ENCODE measurements around the gene LRRC37A2. TPM values are rescaled to one million over a fixed set of nuclear protein-coding genes. Genes with fewer than 3 reads are reported as not detected.
"Not testable (repeated sequence)": the region's sequence is repeated elsewhere in the genome, so short reads cannot be mapped to it uniquely, and the experiment has no call there.

LRRC37A2 gene
- polyA plus RNA-seq (2012; ENCODE audit: low read depth, missing spikeins) = 7.1 TPM

DNA sequence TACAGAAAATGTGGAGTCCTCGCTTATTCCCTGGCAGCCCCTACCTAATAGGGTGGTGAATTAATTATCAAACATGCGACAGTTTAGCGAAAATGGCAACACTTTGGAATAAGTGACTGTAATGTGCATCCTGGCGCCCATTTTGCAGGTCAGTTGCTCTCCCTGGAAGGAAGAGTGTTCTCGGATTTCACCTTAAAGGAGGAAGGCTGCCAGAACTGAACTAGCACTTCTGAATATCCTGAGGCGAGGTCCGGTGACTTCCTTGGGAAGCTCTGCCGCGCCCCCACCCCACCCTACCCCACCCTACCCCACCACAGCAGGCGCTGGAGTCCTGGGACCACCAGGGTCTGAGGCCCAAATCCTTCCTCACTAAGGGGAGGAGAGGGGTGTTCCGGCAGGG, at the start of gene LRRC37A2:
TSS of gene LRRC37A2 (plus strand) at position 301 of the 400 bp plus-strand sequence. CDS start 245 bp downstream, outside the sequence.
- not testable (repeated sequence) for DNase-seq (ENCODE audit: insufficient read length, low spot score); FAIRE-seq

DNA sequence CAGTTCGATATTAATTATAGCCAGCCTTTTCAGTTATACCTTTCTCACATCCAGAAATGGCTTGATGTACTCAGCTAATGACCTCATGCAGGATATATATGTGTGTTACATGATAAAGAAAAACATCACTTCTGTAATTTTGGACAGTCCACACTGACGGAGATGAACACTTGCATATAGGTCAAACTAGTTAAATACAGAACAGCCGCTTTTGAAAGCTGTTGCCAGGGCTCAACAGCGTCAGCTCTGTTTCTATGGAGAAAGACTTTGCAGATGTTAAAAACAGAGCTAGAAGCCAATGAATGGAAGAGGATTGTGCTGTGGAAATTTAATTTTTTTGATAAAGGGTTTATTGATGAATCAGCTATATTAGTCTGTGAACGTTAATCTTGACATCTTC, 44.6 kb upstream of the LRRC37A2 start:
- FAIRE-seq = not testable (repeated sequence)

DNA sequence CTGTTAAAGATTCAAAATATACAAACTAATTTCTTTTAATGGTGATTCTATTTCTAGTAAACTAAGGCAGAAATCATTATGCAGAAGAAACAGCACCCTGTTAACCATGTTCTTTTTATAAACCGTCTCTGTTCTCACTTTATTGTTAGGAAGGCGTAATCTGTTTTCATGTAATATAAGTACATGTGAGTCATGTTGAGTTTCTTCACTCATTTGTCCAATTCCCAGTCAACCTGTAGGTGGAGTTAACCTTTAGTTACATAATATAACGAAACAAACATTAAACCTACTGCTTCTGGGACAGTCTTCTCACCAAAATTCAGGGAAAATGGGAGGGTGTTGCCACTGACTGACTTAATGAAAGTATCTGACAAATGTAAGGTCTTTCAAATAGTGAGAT, 37.8 kb upstream of the LRRC37A2 start:
- DNase-seq (ENCODE audit: insufficient read length, low spot score); FAIRE-seq: not testable (repeated sequence)

More for the DNA sequence above, 44.6 kb upstream of the LRRC37A2 start:
- not testable (repeated sequence) for DNase-seq (ENCODE audit: insufficient read length, low spot score)

DNA sequence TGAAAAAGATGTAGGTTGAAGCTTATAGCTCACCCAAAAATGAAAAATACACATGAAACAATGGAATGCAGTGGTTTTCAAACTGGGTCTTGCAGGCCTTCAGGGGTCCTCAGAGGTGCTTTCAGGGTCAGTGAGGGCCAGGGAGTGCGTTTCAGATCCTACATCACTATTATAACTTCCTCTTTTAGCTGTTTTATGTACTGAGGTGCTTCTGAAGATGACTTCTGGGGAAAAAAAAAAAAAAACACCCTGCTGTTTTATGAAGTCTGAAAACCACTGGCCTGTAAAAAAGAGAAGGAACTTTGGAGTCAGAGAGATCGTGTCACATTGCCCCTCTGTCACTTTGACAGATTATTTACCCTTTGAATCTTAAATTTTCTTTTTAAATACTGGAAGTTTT, 36.7 kb upstream of the LRRC37A2 start:
- not testable (repeated sequence) for DNase-seq (ENCODE audit: insufficient read length, low spot score)
- FAIRE-seq = peak; percentile 40

DNA sequence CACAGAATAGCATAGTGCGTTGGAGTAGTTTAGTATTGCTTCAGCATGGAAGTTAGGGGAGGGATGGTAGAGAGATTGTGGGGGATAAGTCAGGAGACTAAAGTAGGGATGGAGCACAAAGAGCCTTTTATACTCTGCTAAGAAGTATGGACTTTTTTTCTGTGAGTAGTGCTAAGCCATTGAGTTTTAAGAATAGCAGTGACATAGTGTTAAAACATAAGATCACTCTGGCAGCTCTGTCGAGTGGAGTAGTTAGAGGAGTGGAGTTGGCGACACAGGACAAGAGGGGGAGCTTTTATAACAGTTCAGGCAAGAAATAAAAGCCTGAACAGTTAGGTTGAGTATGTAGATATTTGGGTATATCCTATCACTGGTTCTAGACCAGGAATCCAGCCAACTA, 33.4 kb upstream of the LRRC37A2 start:
- FAIRE-seq; DNase-seq (ENCODE audit: insufficient read length, low spot score): not testable (repeated sequence)

DNA sequence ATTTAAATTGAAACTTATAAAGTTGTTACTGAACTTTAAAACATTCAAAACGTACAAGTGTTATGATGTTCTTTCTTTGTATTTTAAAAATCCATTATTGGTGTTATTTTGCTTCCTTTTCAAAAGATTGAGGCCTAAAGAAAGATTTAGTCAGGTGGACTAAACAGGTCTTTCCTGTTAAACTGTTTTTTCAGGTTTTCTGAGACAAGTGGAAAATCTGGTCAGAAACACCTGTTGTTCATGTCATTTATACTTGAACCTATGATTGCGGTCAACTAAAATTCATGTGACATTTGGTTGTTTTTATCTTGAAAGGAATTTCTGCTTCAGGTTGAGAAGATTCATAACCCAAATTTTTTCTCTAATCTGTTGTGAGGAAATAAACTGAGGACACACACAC, 31.0 kb upstream of the LRRC37A2 start:
- FAIRE-seq; DNase-seq (ENCODE audit: insufficient read length, low spot score): not testable (repeated sequence)

DNA sequence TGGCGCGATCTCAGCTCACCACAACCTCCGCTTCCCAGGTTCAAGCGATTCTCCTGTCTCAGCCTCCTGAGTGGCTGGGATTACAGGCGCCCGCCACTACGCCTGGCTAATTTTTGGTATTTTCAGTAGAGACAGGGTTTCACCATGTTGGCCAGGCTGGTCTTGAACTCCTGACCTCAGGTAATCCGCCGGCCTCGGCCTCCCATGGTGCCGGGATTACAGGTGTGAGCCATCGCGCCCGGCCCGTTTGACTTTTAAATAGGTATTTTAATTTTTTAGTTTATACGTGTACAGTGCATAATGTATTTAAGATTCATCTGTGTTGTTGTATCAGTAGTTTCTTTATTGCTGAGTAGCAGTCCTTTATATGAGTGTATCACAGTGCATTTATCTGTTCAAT, 20.2 kb upstream of the LRRC37A2 start:
- FAIRE-seq; DNase-seq (ENCODE audit: insufficient read length, low spot score): not testable (repeated sequence)

DNA sequence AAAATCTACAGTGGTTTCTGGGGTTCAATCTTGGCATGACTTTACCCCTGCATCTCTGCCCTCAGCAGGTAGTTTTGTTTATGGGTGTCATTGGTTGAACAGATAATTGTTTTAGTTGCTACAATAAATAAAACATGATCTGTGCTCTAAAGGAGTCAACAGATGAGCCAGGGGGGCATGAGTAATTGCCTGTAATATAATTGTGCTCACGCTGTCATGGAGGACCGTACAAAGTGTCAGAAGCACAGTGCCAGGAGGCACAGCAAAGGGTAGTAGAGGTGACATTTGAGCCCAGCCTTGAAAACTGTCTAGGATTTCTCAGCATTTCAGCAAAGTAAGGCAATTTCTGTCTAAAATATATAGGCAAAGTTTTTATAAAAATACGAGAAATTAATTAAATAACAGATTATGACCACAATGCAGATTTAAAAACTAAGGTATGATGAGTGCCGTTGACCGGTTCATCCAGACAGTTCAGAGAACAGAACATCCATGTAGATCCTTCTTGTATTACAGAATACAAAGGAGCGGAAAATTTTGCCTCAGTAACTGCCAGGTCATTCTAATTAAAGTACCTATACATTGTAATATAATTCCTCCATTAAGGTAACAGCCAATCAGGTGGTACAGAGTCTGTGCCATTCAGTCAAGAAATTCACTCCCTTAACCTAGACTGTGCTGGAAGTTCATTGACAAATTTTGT, 12.7 kb upstream of the LRRC37A2 start:
- not testable (repeated sequence) for FAIRE-seq; DNase-seq (ENCODE audit: insufficient read length, low spot score)

DNA sequence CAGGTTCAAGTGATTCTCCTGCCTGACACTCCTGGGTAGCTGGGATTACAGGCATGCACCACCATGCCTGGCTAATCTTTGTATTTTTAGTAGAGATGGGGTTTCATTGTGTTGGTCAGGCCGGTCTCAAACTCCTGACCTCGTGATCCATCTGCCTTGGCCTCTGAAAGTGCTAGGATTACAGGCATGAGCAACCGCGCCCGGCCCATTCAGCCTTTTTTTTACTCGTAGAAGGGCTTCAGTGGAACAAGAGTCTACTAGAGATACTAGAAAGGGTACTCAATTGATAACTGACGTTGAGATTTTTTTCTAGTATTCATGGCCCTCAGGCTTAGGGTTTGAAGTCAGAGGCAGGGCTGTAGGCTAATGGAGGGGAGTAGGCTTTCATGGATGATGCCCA, 6.4 kb upstream of the LRRC37A2 start:
- FAIRE-seq; DNase-seq (ENCODE audit: insufficient read length, low spot score): not testable (repeated sequence)

DNA sequence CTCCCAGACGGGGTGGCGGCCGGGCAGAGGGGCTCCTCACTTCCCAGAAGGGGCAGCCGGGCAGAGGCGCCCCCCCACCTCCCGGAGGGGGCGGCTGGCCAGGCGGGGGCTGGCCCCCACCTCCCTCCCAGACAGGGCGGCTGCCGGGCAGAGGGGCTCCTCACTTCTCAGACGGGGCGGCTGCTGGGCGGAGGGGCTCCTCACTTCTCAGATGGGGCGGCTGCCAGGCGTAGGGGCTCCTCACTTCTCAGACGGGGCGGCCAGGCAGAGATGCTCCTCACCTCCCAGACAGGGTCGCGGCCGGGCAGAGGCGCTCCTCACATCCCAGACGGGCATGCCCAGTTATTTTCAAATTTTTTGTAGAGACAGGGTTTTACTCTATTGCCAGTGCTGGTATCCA, 22.4 kb downstream of the LRRC37A2 start:
- DNase-seq (ENCODE audit: insufficient read length, low spot score); FAIRE-seq: not testable (repeated sequence)

DNA sequence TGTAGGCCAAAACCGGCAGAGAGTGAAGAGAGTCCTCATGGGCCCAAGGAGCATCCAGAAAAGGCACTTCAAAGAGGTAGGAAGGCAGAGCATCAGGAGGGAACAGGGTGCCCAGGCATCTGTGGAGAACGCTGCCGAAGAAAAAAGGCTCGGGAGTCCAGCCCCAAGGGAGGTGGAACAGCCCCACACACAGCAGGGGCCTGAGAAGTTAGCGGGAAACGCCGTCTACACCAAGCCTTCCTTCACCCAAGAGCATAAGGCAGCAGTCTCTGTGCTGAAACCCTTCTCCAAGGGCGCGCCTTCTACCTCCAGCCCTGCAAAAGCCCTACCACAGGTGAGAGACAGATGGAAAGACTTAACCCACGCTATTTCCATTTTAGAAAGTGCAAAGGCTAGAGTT, 36.3 kb downstream of the LRRC37A2 start:
- not testable (repeated sequence) for FAIRE-seq; DNase-seq (ENCODE audit: insufficient read length, low spot score)

DNA sequence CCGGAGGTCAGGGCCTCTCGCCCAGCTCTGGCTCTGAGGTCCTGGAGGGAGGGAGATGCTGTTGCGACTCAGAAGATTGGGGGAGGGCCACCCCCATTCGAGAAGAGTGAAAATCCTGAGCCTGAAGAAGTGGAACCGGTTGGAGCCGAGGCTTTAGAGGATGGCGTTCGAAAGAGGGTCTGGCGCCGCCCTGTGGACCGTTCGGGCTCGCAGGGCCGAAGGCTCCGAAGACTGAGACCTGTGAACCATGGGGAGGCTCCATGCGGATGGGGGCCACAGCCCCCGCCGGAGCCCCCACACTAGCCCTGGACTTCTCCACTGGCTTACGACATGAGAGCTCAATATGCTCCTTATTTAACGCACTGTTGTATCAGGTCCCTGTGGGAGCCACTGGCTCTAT, 46.9 kb downstream of the LRRC37A2 start:
- DNase-seq (ENCODE audit: insufficient read length, low spot score); FAIRE-seq: not testable (repeated sequence)

DNA sequence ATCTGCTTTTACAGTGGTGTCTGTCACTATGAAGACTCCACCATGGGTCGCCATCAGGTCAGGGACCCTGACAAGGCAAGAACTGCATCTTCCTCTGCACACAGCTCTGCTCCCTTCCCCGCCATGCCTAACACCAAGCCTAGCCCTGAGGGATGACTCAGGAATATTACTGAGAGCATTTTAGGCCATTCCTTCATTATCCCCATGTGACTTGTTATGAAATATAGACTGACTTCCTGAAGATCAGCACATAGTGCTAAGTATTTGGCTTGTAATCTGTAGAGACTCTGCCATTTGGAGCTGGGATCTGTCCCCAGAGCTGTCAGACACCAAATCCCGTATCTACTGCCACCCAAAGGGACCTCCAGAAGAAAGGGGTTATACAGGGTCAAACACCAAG, 47.8 kb downstream of the LRRC37A2 start:
- FAIRE-seq; DNase-seq (ENCODE audit: insufficient read length, low spot score): not testable (repeated sequence)

DNA sequence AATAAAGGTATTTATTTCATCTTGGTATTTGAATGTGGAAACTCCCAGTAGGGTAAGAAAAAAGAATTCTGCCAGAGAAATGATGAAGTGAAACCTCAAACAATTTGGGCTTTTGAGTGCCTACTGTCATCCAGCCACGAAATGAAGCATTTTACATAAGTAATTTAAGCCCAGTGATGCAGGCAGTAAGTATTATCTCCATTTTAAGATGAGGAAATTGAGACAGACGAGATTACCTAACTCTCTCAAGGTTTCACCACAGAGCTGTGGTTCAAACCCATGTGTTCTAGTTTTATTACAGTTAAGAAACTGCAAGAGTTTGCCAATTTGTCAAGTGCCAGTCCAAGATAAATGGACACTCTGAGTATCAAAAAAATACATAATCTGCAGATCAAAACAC, 54.0 kb downstream of the LRRC37A2 start:
- DNase-seq (ENCODE audit: insufficient read length, low spot score) = not testable (repeated sequence)
- peak; percentile 75 for FAIRE-seq

DNA sequence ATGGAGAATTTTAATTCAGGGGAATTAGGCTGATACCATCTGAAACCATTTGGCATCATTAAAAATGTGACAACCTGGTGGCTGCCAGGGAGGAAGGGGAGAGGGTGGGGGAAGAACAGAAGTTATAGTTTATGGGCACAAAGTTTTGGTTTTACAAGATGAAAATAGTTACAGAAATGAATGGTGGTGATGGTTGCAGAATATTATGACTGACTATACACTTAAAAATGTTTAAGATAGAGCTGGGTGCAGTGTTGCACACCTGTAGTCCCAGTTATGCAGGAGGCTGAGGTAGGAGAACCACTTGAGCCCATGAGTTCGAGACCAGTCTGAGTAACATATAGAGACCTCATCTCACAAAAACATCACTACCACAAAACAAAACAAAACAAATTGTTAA, 54.7 kb downstream of the LRRC37A2 start:
- not testable (repeated sequence) for DNase-seq (ENCODE audit: insufficient read length, low spot score)
- peak; percentile 59 for FAIRE-seq

DNA sequence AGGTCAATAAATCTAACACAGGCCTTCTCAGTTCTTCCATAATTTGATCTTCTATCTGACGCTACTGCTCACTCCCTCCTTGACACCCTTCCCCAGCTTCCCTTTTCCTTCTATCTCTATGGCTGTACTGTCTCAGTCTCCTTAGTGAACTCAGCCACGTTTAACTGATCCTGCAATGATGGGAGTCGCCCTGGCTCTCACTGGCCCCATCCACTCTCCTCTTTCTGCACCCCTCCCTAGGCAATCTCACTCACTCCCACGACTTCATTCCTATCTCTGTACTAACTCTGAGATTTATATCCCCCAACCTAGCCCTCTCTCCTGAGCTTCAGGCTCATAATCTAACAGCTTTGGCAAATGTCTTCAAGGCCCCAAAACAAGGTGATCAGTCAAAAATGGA, 59.5 kb downstream of the LRRC37A2 start:
- FAIRE-seq = peak; percentile 72
- not testable (repeated sequence) for DNase-seq (ENCODE audit: insufficient read length, low spot score)

DNA sequence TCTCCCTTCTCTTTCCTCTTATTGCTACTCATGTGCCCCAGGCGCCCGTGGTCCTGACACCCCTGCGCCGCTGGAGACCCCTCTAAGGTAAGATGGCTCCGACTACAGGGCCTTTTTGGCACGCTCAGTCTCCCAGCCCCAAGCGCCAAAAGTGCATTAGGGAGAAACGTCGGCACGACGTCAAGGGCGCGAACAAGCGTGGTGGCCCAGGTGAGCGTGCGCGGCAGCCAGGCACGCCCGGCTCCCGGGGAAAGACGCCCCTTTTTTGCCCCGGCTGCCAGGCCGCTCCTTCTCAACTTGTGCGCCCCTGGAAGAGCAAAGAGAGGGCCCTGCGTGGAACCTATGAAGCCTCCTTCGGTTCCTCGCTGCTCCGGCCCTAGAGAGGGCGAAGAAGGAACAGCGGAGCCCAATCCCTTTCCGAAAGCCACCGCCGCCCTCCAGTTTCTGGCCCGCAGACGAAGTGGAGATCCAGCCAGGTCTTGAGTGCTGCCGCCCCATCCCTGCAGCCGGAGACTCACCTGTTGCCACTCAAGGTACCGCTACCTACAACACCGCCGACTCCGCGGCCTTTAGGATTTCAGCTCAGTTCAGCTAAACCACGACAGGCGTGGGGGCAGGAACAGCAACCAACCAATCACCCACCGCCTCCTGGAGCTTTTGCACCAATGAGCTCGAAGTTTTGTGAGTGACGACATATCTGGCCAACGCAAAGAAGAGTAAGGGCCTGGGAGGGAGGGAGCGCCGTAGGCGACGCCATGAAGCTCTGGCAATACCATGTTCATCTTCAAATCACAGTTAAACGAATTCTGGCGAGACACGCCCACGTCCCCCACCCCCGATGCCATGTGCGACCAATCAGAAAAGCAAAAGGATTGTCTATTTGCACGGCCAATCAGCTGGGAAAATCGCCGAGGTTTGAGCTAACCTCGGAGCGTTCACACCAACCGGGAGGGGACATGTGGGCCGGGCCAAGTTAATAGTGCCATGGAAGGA, 67.1 kb downstream of the LRRC37A2 start, which contains the start of gene ARL17A:
TSS of gene ARL17A (minus strand) at position 609 of the 993 bp plus-strand sequence. CDS start 3,369 bp downstream, outside the sequence.
- FAIRE-seq = peak; percentile 94
- not testable (repeated sequence) for DNase-seq (ENCODE audit: insufficient read length, low spot score)

DNA sequence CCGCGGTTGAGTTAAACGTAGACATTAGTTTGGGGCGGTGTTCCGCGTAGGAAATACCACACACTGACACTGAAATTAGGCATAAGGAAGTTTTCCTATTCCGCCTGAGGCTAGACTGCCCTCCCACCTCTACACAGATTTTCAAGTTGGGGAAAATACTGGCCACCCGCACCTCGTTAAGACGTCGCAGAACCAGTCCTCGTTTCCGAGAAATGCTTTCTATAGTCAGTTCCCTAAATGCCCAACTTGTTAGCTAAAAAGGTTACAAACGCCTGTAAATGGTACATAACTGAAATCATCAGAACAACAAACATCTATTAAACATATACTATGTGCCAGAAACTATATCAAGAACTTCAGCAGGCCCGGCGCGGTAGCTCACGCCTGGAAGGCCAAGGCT, 67.8 kb downstream of the LRRC37A2 start:
- not testable (repeated sequence) for FAIRE-seq; DNase-seq (ENCODE audit: insufficient read length, low spot score)

DNA sequence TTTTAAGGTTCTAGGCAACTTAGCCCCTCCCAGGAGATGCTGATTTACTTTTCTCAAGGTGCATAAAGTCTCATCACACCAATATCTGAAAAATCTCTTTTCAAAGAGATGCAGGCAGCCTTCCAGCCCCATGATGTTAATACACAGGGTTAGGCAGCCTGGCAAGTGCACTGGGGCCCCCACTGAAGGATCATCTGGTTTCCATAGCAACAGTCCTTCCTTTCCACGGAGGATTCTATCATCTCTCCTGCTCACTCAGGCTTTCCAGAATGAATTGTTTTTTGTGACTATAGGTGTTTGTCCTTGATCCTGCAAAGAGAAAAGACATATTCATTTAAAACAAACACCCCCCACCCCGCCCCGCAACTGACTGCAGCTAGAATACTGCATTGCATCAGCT, 73.2 kb downstream of the LRRC37A2 start:
- not testable (repeated sequence) for FAIRE-seq; DNase-seq (ENCODE audit: insufficient read length, low spot score)
